H1 (cell line): Measurements from ENCODE around the gene KCNC1. TPM values are rescaled to one million over a fixed set of nuclear protein-coding genes. Genes with fewer than 3 reads are reported as not detected.

Experiments used
- HDAC2 ChIP-seq, 2 experiments: fragments of 300-600 bp in 1 of 2; sonication (generic) in 1 of 2; IDR thresholded peaks; 2 replicates each; pipeline ENCODE4 v1.6.1; 2011 to 2012; ENCODE audit warnings: low read depth in 2 of 2, low read length in 2 of 2, mild to moderate bottlenecking in 2 of 2, moderate library complexity in 2 of 2, borderline replicate concordance in 1 of 2, inconsistent platforms in 1 of 2
- polyA plus RNA-seq, 7 experiments: library from polyadenylated mRNA; depleted of rRNA in 3 of 7; stranded (reverse) in 5 of 7; unstranded in 2 of 7; fragments of >200 nt in 5 of 7; fragments of 200-250 nt in 2 of 7; gene quantifications; 1 replicate in 5 of 7; 2 replicates in 1 of 7; 4 replicates in 1 of 7; pipeline versions ENCODE4 v1.2.1 to v1.2.3, GENCODE V29; 2011 to 2013; ENCODE audit warnings: missing spikeins in 2 of 7, mixed read lengths in 2 of 7
- total RNA-seq: library from RNA; stranded (reverse); fragmentation: NEBNext Ultra II Directional; extraction: Animal tissue kit (Norgen Biotek cat#: 25700); gene quantifications from 2 replicates; pipeline ENCODE4 v1.2.1, GENCODE V29; 2021
- TF ChIP-seq, protein P1 (sequence below): fragments of 300-600 bp; sonication (generic); IDR thresholded peaks from 2 replicates; pipeline ENCODE4 v1.7.1; 2012; ENCODE audit warnings: low read length, moderate library complexity, mild to moderate bottlenecking, inconsistent platforms; ENCODE audit not compliant: insufficient replicate concordance

Gene KCNC1
- total and polyA plus RNA-seq, 2 of the 8 experiments (the other 6 are each of a cell fraction or from before 2014, with no cell fraction given): 0.11 to 0.26 TPM

DNA sequence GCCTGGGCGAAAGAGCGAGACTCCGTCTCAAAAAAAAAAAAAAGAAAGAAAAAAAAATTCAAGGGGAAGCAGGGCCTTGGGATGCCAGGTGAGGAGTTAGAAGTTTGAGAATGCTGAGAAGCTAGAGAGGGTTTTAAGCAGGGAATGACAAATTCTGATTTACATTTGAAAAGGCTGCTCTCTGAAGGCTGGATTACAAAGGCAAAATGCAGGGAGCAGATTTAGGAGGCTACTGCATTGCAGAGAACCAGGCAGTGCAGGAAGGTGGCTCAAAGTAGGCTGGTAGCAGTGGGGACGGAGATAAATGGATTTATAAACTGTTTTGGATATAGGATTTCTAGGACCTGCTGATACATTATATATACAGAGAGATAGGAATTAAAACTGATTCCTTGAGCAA lies 66.6 kb downstream of the KCNC1 start (continued):
- TF ChIP-seq, protein P1, sequence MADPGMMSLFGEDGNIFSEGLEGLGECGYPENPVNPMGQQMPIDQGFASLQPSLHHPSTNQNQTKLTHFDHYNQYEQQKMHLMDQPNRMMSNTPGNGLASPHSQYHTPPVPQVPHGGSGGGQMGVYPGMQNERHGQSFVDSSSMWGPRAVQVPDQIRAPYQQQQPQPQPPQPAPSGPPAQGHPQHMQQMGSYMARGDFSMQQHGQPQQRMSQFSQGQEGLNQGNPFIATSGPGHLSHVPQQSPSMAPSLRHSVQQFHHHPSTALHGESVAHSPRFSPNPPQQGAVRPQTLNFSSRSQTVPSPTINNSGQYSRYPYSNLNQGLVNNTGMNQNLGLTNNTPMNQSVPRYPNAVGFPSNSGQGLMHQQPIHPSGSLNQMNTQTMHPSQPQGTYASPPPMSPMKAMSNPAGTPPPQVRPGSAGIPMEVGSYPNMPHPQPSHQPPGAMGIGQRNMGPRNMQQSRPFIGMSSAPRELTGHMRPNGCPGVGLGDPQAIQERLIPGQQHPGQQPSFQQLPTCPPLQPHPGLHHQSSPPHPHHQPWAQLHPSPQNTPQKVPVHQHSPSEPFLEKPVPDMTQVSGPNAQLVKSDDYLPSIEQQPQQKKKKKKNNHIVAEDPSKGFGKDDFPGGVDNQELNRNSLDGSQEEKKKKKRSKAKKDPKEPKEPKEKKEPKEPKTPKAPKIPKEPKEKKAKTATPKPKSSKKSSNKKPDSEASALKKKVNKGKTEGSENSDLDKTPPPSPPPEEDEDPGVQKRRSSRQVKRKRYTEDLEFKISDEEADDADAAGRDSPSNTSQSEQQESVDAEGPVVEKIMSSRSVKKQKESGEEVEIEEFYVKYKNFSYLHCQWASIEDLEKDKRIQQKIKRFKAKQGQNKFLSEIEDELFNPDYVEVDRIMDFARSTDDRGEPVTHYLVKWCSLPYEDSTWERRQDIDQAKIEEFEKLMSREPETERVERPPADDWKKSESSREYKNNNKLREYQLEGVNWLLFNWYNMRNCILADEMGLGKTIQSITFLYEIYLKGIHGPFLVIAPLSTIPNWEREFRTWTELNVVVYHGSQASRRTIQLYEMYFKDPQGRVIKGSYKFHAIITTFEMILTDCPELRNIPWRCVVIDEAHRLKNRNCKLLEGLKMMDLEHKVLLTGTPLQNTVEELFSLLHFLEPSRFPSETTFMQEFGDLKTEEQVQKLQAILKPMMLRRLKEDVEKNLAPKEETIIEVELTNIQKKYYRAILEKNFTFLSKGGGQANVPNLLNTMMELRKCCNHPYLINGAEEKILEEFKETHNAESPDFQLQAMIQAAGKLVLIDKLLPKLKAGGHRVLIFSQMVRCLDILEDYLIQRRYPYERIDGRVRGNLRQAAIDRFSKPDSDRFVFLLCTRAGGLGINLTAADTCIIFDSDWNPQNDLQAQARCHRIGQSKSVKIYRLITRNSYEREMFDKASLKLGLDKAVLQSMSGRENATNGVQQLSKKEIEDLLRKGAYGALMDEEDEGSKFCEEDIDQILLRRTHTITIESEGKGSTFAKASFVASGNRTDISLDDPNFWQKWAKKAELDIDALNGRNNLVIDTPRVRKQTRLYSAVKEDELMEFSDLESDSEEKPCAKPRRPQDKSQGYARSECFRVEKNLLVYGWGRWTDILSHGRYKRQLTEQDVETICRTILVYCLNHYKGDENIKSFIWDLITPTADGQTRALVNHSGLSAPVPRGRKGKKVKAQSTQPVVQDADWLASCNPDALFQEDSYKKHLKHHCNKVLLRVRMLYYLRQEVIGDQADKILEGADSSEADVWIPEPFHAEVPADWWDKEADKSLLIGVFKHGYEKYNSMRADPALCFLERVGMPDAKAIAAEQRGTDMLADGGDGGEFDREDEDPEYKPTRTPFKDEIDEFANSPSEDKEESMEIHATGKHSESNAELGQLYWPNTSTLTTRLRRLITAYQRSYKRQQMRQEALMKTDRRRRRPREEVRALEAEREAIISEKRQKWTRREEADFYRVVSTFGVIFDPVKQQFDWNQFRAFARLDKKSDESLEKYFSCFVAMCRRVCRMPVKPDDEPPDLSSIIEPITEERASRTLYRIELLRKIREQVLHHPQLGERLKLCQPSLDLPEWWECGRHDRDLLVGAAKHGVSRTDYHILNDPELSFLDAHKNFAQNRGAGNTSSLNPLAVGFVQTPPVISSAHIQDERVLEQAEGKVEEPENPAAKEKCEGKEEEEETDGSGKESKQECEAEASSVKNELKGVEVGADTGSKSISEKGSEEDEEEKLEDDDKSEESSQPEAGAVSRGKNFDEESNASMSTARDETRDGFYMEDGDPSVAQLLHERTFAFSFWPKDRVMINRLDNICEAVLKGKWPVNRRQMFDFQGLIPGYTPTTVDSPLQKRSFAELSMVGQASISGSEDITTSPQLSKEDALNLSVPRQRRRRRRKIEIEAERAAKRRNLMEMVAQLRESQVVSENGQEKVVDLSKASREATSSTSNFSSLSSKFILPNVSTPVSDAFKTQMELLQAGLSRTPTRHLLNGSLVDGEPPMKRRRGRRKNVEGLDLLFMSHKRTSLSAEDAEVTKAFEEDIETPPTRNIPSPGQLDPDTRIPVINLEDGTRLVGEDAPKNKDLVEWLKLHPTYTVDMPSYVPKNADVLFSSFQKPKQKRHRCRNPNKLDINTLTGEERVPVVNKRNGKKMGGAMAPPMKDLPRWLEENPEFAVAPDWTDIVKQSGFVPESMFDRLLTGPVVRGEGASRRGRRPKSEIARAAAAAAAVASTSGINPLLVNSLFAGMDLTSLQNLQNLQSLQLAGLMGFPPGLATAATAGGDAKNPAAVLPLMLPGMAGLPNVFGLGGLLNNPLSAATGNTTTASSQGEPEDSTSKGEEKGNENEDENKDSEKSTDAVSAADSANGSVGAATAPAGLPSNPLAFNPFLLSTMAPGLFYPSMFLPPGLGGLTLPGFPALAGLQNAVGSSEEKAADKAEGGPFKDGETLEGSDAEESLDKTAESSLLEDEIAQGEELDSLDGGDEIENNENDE: no peak
- no peak for TF ChIP-seq HDAC2 (IDR thresholded peaks at IDR 0.05; ENCODE audit: borderline replicate concordance in 1 of 2, low read depth in 2 of 2, low read length in 2 of 2)
